Testis (tissue), 2 donors: ENCODE measurements around the gene FAM53A.

Experiments
- CTCF ChIP-seq, 3 experiments: fragments of 450-650 bp in 2 of 3; fragments of 200-600 bp in 1 of 3; sonication (generic) in 1 of 3; IDR thresholded peaks; one replicate each; pipeline ENCODE4 v1.5.1; 2016 to 2019; ENCODE audit warnings: antibody characterized with exemption in 3 of 3, mild to moderate bottlenecking in 2 of 3, moderate library complexity in 1 of 3
- POLR2A ChIP-seq: fragments of 450-650 bp; IDR thresholded peaks from one replicate; pipeline ENCODE4 v1.6.1; 2017; ENCODE audit warnings: antibody characterized with exemption, mild to moderate bottlenecking, moderate library complexity

GRCh38 chr4:1590244-1590643 lies 93.9 kb downstream of the FAM53A start:
- TF ChIP-seq CTCF (IDR thresholded peaks at IDR 0.05) (no peak), POLR2A (no peak)
